ENCODE measurements around the gene NECAP2. TPM values are rescaled to one million over a fixed set of nuclear protein-coding genes. Genes with fewer than 3 reads are reported as not detected.
"Not testable (repeated sequence)": the region's sequence is repeated elsewhere in the genome, so short reads cannot be mapped to it uniquely, and the experiment has no call there.

The NECAP2 gene
- total RNA-seq, 4 donors from 2014 or later, result 32.1 to 53.1 (median 38.6) TPM

GRCh38 chr1:16478091-16478490 lies 37.6 kb downstream of the NECAP2 start:
- Histone ChIP-seq H3K4me1 (no peaks in the 10 kb centered on the region), H3K27me3 (no peaks in the 10 kb centered on the region), H3K4me3 (no peak overlapping the region), H3K9me3 (no peaks in the 10 kb centered on the region), H3K36me3 (peaks cover 0 to 54% (median 0%) of the 10 kb centered on the region in 3 donors), H3K27ac (no peak overlapping the region)
- TF ChIP-seq CTCF (IDR thresholded peaks at IDR 0.05) (no peak), POLR2A (IDR thresholded peaks at IDR 0.05) (no peak)
- no peak for DNase-seq

GRCh38 chr1:16483146-16483545 lies 42.6 kb downstream of the NECAP2 start:
- not testable (repeated sequence) for H3K9me3 ChIP-seq, H3K27me3 ChIP-seq, H3K4me3 ChIP-seq, H3K4me1 ChIP-seq, DNase-seq, H3K27ac ChIP-seq
- H3K36me3 ChIP-seq, result peaks cover 0 to 46% (median 0%) of the 10 kb centered on the region in 3 donors

GRCh38 chr1:16483639-16484500 lies 43.3 kb downstream of the NECAP2 start:
- not testable (repeated sequence) for H3K4me1 ChIP-seq, DNase-seq, H3K27me3 ChIP-seq, H3K27ac ChIP-seq, H3K9me3 ChIP-seq, H3K4me3 ChIP-seq
- peaks cover 0 to 40% (median 0%) of the 10 kb centered on the region in 3 donors for H3K36me3 ChIP-seq

GRCh38 chr1:16484501-16484835 lies 43.9 kb downstream of the NECAP2 start:
- H3K4me1 ChIP-seq, result no peaks in the 10 kb centered on the region
- H3K27me3 ChIP-seq, result no peaks in the 10 kb centered on the region
- H3K4me3 ChIP-seq, result no peak overlapping the region
- no peak overlapping the region for H3K27ac ChIP-seq
- H3K9me3 ChIP-seq, result no peaks in the 10 kb centered on the region
- no peak for TF ChIP-seq POLR2A (IDR thresholded peaks at IDR 0.05)
- TF ChIP-seq CTCF (IDR thresholded peaks at IDR 0.05), result no peak
- no peak for DNase-seq
- peaks cover 0 to 40% (median 0%) of the 10 kb centered on the region in 3 donors for H3K36me3 ChIP-seq

GRCh38 chr1:16484931-16485330 lies 44.4 kb downstream of the NECAP2 start:
- Histone ChIP-seq H3K9me3 (no peaks in the 10 kb centered on the region), H3K4me1 (no peaks in the 10 kb centered on the region), H3K27ac (no peak overlapping the region), H3K36me3 (peaks cover 0 to 40% (median 0%) of the 10 kb centered on the region in 3 donors), H3K27me3 (no peaks in the 10 kb centered on the region), H3K4me3 (no peak overlapping the region)
- DNase-seq, result no peak
- TF ChIP-seq CTCF (IDR thresholded peaks at IDR 0.05) (no peak), POLR2A (IDR thresholded peaks at IDR 0.05) (no peak)

- DNase-seq, H3K4me1 ChIP-seq, H3K27me3 ChIP-seq, H3K4me3 ChIP-seq, H3K9me3 ChIP-seq, H3K27ac ChIP-seq: not testable (repeated sequence)
- peaks cover 0 to 31% (median 0%) of the 10 kb centered on the region in 3 donors for H3K36me3 ChIP-seq
Observed at GRCh38 chr1:16486316-16486715, 45.8 kb downstream of the NECAP2 start.

- not testable (repeated sequence) for H3K4me3 ChIP-seq, H3K4me1 ChIP-seq, DNase-seq, H3K27me3 ChIP-seq, H3K27ac ChIP-seq, H3K9me3 ChIP-seq
- peaks cover 0 to 31% (median 0%) of the 10 kb centered on the region in 3 donors for H3K36me3 ChIP-seq
Observed at GRCh38 chr1:16487011-16487410, 46.5 kb downstream of the NECAP2 start.

- not testable (repeated sequence) for H3K27ac ChIP-seq, H3K9me3 ChIP-seq, H3K4me3 ChIP-seq, H3K4me1 ChIP-seq, DNase-seq, H3K27me3 ChIP-seq
- peaks cover 0 to 22% (median 0%) of the 10 kb centered on the region in 3 donors for H3K36me3 ChIP-seq
Observed at GRCh38 chr1:16489195-16489880, 48.8 kb downstream of the NECAP2 start.
